Panc1 (cell line): ENCODE results near the gene TMEM242. TPM values are rescaled to one million over a fixed set of nuclear protein-coding genes. Genes with fewer than 3 reads are reported as not detected.

Experiments used
- ATAC-seq: fragments of 200-7000 bp; cut with Tn5 transposase; 2 replicates; pipeline ENCODE4 v1.9.1; 2020; ENCODE audit warnings: mild to moderate bottlenecking, moderate library complexity
- BruUV-seq: library from RNA; stranded (reverse); fragments of 400-500 nt; replicated peaks from 2 replicates; lab custom pipeline; 2021; lab: Mats Ljungman, UMichigan
- CTCF ChIA-PET: fragments of 300-600 bp; sonication (Branson Sonifier 250); formaldehyde crosslinking; loops from one replicate; lab custom pipeline; 2022; ENCODE audit warnings: antibody characterized with exemption; lab: Charles Lee
- POLR2A ChIA-PET: fragments of 300-600 bp; sonication (Branson Sonifier 250); formaldehyde crosslinking; loops from one replicate; lab custom pipeline; 2022; ENCODE audit warnings: antibody characterized with exemption; lab: Charles Lee
- DNase-seq: peaks from one replicate; pipeline ENCODE4 v3.0.0-alpha.2; 2010; ENCODE audit warnings: low read depth, low spot score
- H3K27ac ChIP-seq: 2 replicates; pipeline ENCODE4 v1.5.1; 2011; ENCODE audit warnings: mild to moderate bottlenecking, low read length, inconsistent platforms
- H3K27me3 ChIP-seq: fragments of 200-500 bp; sonication (Bioruptor generic); 2 replicates; pipeline ENCODE4 v1.6.0; 2014; ENCODE audit warnings: low read length, inconsistent platforms; ENCODE audit not compliant: control insufficient read depth, insufficient read depth
- H3K36me3 ChIP-seq: fragments of 200-500 bp; sonication (Bioruptor generic); 2 replicates; pipeline ENCODE4 v1.5.1; 2014; ENCODE audit warnings: inconsistent platforms, mild to moderate bottlenecking, low read length, moderate library complexity; ENCODE audit not compliant: control insufficient read depth, insufficient read depth
- H3K4me1 ChIP-seq: 2 replicates; pipeline ENCODE4 v1.5.1; 2011; ENCODE audit warnings: inconsistent platforms, mild to moderate bottlenecking, low read length, moderate library complexity; ENCODE audit not compliant: control insufficient read depth, insufficient read depth
- H3K4me3 ChIP-seq, 2 experiments: 2 replicates each; pipeline ENCODE4 v1.5.1; 2011 to 2012; ENCODE audit warnings: low read depth in 2 of 2, low read length in 2 of 2, mild to moderate bottlenecking in 2 of 2, inconsistent platforms in 1 of 2, moderate library complexity in 1 of 2
- H3K9me3 ChIP-seq: fragments of 200-500 bp; sonication (Bioruptor generic); 2 replicates; pipeline ENCODE4 v1.5.1; 2014; ENCODE audit warnings: low read depth, mild to moderate bottlenecking, inconsistent platforms, low read length, moderate library complexity; ENCODE audit not compliant: control insufficient read depth, insufficient read depth
- POLR2AphosphoS5 ChIP-seq: IDR thresholded peaks from 2 replicates; pipeline ENCODE4 v1.6.1; 2012; ENCODE audit warnings: mild to moderate bottlenecking, low read depth, low read length, moderate library complexity
- SIN3A ChIP-seq: IDR thresholded peaks from 2 replicates; pipeline ENCODE4 v1.6.1; 2012; ENCODE audit warnings: low read depth, mild to moderate bottlenecking, low read length, moderate library complexity, borderline replicate concordance; ENCODE audit not compliant: insufficient read depth
- TCF7L2 ChIP-seq: IDR thresholded peaks from 2 replicates; pipeline ENCODE4 v1.6.1; 2011; ENCODE audit warnings: mild to moderate bottlenecking, low read depth, low read length, inconsistent platforms
- in situ Hi-C: cut with HindIII; loops from 2 replicates; pipeline ENCODE4 v1.10.0; 2016; ENCODE audit warnings: low sequenced_read_pairs, low pct_unique_long_range_greater_than_20kb
- intact Hi-C: fragments of 100-400 bp; cut with micrococcal nuclease; formaldehyde crosslinking; loops from one replicate; pipeline ENCODE4 v1.10.0; 2022; ENCODE audit not compliant: unreplicated experiment
- total RNA-seq: library from RNA; stranded (reverse); gene quantifications from one replicate; pipeline ENCODE4 v1.2.1, GENCODE V29; 2021; ENCODE audit not compliant: unreplicated experiment
- TF ChIP-seq, protein P1 (sequence below): fragments of 450-650 bp; IDR thresholded peaks from 2 replicates; pipeline ENCODE4 v1.5.1; 2017; ENCODE audit warnings: mild to moderate bottlenecking
- TF ChIP-seq, protein P2 (sequence below), 2 experiments: IDR thresholded peaks; 2 replicates each; pipeline ENCODE4 v1.6.1; 2011 to 2012; ENCODE audit warnings: low read depth in 2 of 2, control low read depth in 1 of 2, low read length in 1 of 2, mild to moderate bottlenecking in 1 of 2, moderate library complexity in 1 of 2; ENCODE audit not compliant: insufficient read depth in 1 of 2

TMEM242 gene
- total RNA-seq, 1 experiment from 2014 or later: 6.8 TPM

DNA sequence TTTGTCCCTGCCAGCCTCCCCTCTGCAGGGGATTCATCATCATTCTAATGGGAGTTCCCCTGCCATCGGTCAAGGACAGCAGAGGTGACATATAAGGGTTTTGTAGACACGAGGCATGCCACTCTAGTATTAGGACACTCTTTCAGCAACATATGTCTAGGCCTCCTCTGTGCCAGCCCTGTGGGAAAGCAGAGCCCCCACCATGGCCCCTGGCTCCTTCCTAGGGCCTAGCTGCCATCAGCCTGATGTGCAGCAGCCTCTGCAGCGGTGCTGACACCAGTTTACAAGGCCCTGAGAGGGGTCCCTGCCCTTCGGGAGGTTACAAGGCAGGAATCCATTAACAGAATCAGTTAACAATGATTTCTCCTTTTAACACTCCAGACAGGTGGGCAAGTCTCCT is 32.5 kb downstream of the TMEM242 start:
- H3K9me3 ChIP-seq: no peaks in the 10 kb centered on the region
- no peaks in the 10 kb centered on the region for H3K27me3 ChIP-seq
- no peaks in the 10 kb centered on the region for H3K4me1 ChIP-seq
- TF ChIP-seq, protein P1, sequence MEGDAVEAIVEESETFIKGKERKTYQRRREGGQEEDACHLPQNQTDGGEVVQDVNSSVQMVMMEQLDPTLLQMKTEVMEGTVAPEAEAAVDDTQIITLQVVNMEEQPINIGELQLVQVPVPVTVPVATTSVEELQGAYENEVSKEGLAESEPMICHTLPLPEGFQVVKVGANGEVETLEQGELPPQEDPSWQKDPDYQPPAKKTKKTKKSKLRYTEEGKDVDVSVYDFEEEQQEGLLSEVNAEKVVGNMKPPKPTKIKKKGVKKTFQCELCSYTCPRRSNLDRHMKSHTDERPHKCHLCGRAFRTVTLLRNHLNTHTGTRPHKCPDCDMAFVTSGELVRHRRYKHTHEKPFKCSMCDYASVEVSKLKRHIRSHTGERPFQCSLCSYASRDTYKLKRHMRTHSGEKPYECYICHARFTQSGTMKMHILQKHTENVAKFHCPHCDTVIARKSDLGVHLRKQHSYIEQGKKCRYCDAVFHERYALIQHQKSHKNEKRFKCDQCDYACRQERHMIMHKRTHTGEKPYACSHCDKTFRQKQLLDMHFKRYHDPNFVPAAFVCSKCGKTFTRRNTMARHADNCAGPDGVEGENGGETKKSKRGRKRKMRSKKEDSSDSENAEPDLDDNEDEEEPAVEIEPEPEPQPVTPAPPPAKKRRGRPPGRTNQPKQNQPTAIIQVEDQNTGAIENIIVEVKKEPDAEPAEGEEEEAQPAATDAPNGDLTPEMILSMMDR: no peak
- no peak for TF ChIP-seq SIN3A
- no peak for TF ChIP-seq TCF7L2
- no peak for TF ChIP-seq POLR2AphosphoS5
- TF ChIP-seq, protein P2, sequence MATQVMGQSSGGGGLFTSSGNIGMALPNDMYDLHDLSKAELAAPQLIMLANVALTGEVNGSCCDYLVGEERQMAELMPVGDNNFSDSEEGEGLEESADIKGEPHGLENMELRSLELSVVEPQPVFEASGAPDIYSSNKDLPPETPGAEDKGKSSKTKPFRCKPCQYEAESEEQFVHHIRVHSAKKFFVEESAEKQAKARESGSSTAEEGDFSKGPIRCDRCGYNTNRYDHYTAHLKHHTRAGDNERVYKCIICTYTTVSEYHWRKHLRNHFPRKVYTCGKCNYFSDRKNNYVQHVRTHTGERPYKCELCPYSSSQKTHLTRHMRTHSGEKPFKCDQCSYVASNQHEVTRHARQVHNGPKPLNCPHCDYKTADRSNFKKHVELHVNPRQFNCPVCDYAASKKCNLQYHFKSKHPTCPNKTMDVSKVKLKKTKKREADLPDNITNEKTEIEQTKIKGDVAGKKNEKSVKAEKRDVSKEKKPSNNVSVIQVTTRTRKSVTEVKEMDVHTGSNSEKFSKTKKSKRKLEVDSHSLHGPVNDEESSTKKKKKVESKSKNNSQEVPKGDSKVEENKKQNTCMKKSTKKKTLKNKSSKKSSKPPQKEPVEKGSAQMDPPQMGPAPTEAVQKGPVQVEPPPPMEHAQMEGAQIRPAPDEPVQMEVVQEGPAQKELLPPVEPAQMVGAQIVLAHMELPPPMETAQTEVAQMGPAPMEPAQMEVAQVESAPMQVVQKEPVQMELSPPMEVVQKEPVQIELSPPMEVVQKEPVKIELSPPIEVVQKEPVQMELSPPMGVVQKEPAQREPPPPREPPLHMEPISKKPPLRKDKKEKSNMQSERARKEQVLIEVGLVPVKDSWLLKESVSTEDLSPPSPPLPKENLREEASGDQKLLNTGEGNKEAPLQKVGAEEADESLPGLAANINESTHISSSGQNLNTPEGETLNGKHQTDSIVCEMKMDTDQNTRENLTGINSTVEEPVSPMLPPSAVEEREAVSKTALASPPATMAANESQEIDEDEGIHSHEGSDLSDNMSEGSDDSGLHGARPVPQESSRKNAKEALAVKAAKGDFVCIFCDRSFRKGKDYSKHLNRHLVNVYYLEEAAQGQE (IDR thresholded peaks at IDR 0.05; ENCODE audit: insufficient read depth in 1 of 2, low read depth in 2 of 2, low read length in 1 of 2): no peak
- ChIA-PET POLR2A (no interaction called here), CTCF (no interaction called here)
- no peak for DNase-seq
- BruUV-seq: no TSS peak
- no peak overlapping the region for H3K4me3 ChIP-seq
- intact Hi-C loops (no loop called here), in situ Hi-C loops (no loop called here)
- ATAC-seq: no peak
- no peaks in the 10 kb centered on the region for H3K36me3 ChIP-seq
- no peak overlapping the region for H3K27ac ChIP-seq

DNA sequence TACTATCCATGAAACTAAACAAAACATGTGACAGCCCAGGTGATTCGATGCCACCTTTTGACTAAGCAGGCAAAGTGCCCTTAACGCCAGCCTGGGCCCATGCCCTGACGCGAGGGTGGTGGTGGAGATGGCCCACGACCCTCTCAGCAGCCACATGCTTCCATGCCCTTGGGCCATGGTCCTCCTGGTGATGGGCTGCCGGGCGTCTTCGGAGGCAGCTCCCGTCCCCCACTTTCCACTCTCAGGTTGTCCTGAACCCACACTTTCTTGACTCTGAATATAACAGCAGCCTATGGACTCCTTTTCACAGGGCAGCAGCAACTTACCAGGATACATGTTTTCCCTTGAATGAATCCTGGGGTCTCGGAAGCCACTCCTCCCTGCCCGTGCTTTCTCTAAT is 33.6 kb downstream of the TMEM242 start:
- no peak for TF ChIP-seq SIN3A
- TF ChIP-seq, protein P2 (IDR thresholded peaks at IDR 0.05; ENCODE audit: insufficient read depth in 1 of 2, low read depth in 2 of 2, low read length in 1 of 2): no peak
- TF ChIP-seq TCF7L2: no peak
- TF ChIP-seq, protein P1: no peak
- TF ChIP-seq POLR2AphosphoS5: no peak
- ATAC-seq (no peak), DNase-seq (no peak)
- in situ Hi-C loops (no loop called here), intact Hi-C loops (no loop called here)
- Histone ChIP-seq H3K27me3 (no peaks in the 10 kb centered on the region), H3K9me3 (no peaks in the 10 kb centered on the region), H3K27ac (no peak overlapping the region), H3K4me1 (no peaks in the 10 kb centered on the region), H3K36me3 (no peaks in the 10 kb centered on the region), H3K4me3 (no peak overlapping the region)
- ChIA-PET CTCF (no interaction called here), POLR2A (no interaction called here)
- no TSS peak for BruUV-seq
